Measurements from ENCODE around the gene CAMLG. TPM values are rescaled to one million over a fixed set of nuclear protein-coding genes. Genes with fewer than 3 reads are reported as not detected.

Gene CAMLG
- total RNA-seq, 1 experiment from 2014 or later = 39.7 TPM

- no peak for TF ChIP-seq RORB (CRISPR knock-in tag; IDR thresholded peaks at IDR 0.05)
- no peak for TF ChIP-seq ZNF263 (CRISPR knock-in tag; IDR thresholded peaks at IDR 0.05; ENCODE audit: low read depth)
- no peak for TF ChIP-seq ZNF512 (CRISPR knock-in tag; IDR thresholded peaks at IDR 0.05; ENCODE audit: borderline replicate concordance)
- no peak for TF ChIP-seq FOXJ3 (CRISPR knock-in tag; IDR thresholded peaks at IDR 0.05; ENCODE audit: borderline replicate concordance)
- no peak for TF ChIP-seq ZNF317 (CRISPR knock-in tag; IDR thresholded peaks at IDR 0.05; ENCODE audit: borderline replicate concordance, low read depth)
- no peak for TF ChIP-seq CREM (CRISPR knock-in tag; IDR thresholded peaks at IDR 0.05)
Observed at GRCh38 chr5:134732819-134733218, 5.5 kb upstream of the CAMLG start (continued).

GRCh38 chr5:134735243-134735642 lies 3.1 kb upstream of the CAMLG start:
- POLR2A ChIA-PET = no interaction called here
- peaks cover 8% of the 10 kb centered on the region for H3K4me1 Mint-ChIP-seq
- no peaks in the 10 kb centered on the region for H3K36me3 Mint-ChIP-seq
- ATAC-seq = no peak
- H3K4me3 Mint-ChIP-seq = no peak overlapping the region
- CTCF ChIA-PET = interaction anchor here (2.5 kb wide), 1 partner anchor 148 kb away, joined by 6 read pairs; no protein-coding TSS in a partner anchor
- no peak for TF ChIP-seq ZNF263 (CRISPR knock-in tag; IDR thresholded peaks at IDR 0.05; ENCODE audit: low read depth)
- no peak for TF ChIP-seq ZNF512 (CRISPR knock-in tag; IDR thresholded peaks at IDR 0.05; ENCODE audit: borderline replicate concordance)
- TF ChIP-seq NFYB (CRISPR knock-in tag; conservative IDR thresholded peaks at IDR 0.05; ENCODE audit: low read depth) = no peak
- TF ChIP-seq ZNF396 (CRISPR knock-in tag; IDR thresholded peaks at IDR 0.05; ENCODE audit: borderline replicate concordance) = no peak
- TF ChIP-seq FOXP4 (CRISPR knock-in tag; IDR thresholded peaks at IDR 0.05) = no peak
- no peak for TF ChIP-seq E2F5 (CRISPR knock-in tag; IDR thresholded peaks at IDR 0.05)
- TF ChIP-seq CREB1 (CRISPR knock-in tag; IDR thresholded peaks at IDR 0.05) = no peak
- TF ChIP-seq CTCF (IDR thresholded peaks at IDR 0.05) = no peak
- TF ChIP-seq HMGXB4 (CRISPR knock-in tag; IDR thresholded peaks at IDR 0.05) = no peak
- no peak for TF ChIP-seq NR2C2 (CRISPR knock-in tag; IDR thresholded peaks at IDR 0.05)
- TF ChIP-seq ZNF219 (CRISPR knock-in tag; IDR thresholded peaks at IDR 0.05; ENCODE audit: borderline replicate concordance) = no peak
- no peak for TF ChIP-seq ERG (CRISPR knock-in tag; IDR thresholded peaks at IDR 0.05)
- TF ChIP-seq ZSCAN18 (CRISPR knock-in tag; IDR thresholded peaks at IDR 0.05) = no peak
- TF ChIP-seq OVOL2 (CRISPR knock-in tag; IDR thresholded peaks at IDR 0.05; ENCODE audit: borderline replicate concordance) = no peak
- TF ChIP-seq AR (CRISPR knock-in tag; IDR thresholded peaks at IDR 0.05) = no peak
- H3K27ac Mint-ChIP-seq = no peak overlapping the region
- no peak for DNase-seq (ENCODE audit: low spot score)
- H3K27me3 Mint-ChIP-seq (ENCODE audit: low read depth) = no peaks in the 10 kb centered on the region
- no peaks in the 10 kb centered on the region for H3K9me3 Mint-ChIP-seq
